Testis (tissue), 3 donors: ENCODE data around the gene ITGAE. TPM values are rescaled to one million over a fixed set of nuclear protein-coding genes. Genes with fewer than 3 reads are reported as not detected.
"Not testable (repeated sequence)": the region's sequence is repeated elsewhere in the genome, so short reads cannot be mapped to it uniquely, and the experiment has no call there.

Experiments
- DNase-seq: peaks from one replicate; pipeline ENCODE4 v3.0.0-alpha.2; 2019
- H3K27ac ChIP-seq, 2 donors: fragments of 200-600 bp; sonication (generic); one replicate each; pipeline ENCODE4 v1.5.1; 2019
- H3K27me3 ChIP-seq: fragments of 200-600 bp; sonication (generic); one replicate; pipeline ENCODE4 v1.5.1; 2019
- H3K36me3 ChIP-seq: fragments of 200-600 bp; sonication (generic); one replicate; pipeline ENCODE4 v1.5.1; 2017; ENCODE audit warnings: low read depth; ENCODE audit errors: missing control alignments
- H3K4me1 ChIP-seq: fragments of 200-600 bp; sonication (generic); one replicate; pipeline ENCODE4 v1.5.1; 2019
- H3K4me3 ChIP-seq, 2 donors: fragments of 200-600 bp; sonication (generic); one replicate each; pipeline ENCODE4 v1.5.1; 2017 to 2019
- H3K9me3 ChIP-seq: fragments of 200-600 bp; sonication (generic); one replicate; pipeline ENCODE4 v1.5.1; 2017
- POLR2A ChIP-seq: fragments of 450-650 bp; IDR thresholded peaks from one replicate; pipeline ENCODE4 v1.6.1; 2017; ENCODE audit warnings: antibody characterized with exemption, mild to moderate bottlenecking, moderate library complexity
- WGBS, 2 donors: methylation state at CpG; one replicate each; pipeline ENCODE4 v1.1.5; 2018; 5-methylcytosine and 5-hydroxymethylcytosine counted together
- intact Hi-C: fragments of 100-400 bp; cut with DNase I; formaldehyde crosslinking; loops from one replicate; pipeline ENCODE4 v1.15.1; 2023; ENCODE audit warnings: low total_unique reads
- polyA plus RNA-seq: library from polyadenylated mRNA; stranded (reverse); fragments of 350-450 nt; fragmentation: Illumina TruSeq; extraction: RNeasy Lipid Tissue Mini Kit (QIAGEN cat#74804); gene quantifications from one replicate; pipeline ENCODE4 v1.2.3, GENCODE V29; 2014; ENCODE audit warnings: low read depth, low replicate concordance; ENCODE audit not compliant: insufficient read depth
- total RNA-seq, 2 donors: library from RNA; depleted of rRNA; stranded (reverse); fragments of >200 nt; gene quantifications; one replicate each; pipeline ENCODE4 v1.2.3, GENCODE V29; 2016
- TF ChIP-seq, protein P1 (sequence below), 3 experiments: fragments of 450-650 bp in 2 of 3; fragments of 200-600 bp in 1 of 3; sonication (generic) in 1 of 3; IDR thresholded peaks; one replicate each; pipeline ENCODE4 v1.5.1; 2016 to 2019; ENCODE audit warnings: antibody characterized with exemption in 3 of 3, mild to moderate bottlenecking in 2 of 3, moderate library complexity in 1 of 3

Gene ITGAE
- total and polyA plus RNA-seq, 3 donors from 2014 or later = 13.1 to 46.7 (median 16.1) TPM

DNA sequence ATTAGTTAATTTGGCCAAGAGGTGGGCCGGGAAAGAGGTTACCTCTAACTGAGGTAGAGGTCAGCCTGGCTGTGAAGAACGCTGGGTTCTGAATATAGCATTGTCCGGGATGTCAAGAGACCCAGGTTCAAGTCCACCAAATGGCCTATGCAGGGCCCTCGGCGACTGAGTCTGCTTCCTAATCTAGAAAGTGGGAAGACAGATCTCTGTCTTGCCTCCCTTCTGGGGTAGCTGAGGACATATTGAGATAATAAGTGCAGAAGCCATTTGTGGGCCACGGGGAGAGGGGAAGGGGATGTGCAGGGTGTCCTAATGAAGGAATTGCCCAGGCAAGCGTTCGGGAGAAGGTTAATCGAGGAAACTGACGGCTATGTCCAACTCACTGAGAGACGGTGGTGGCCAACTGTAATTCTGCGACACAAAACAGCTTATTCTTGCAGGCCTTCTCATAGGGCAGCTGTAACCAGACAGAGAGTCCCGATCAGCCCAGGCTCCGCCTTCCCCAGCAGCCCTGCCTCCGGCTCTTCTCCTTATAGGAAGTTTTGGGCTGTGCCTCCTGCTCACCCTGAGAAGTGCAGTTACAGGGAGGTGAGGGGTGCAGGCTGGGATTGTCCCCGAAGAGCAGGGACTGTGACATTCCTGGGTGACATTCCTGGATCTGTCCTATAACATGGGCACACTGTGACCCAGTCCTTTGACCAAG, 61.4 kb downstream of the ITGAE start:
- Histone ChIP-seq H3K4me3 (no peak overlapping the region), H3K27ac (no peak overlapping the region), H3K4me1 (peaks cover 16% of the 10 kb centered on the region), H3K36me3 (no peaks in the 10 kb centered on the region), H3K9me3 (no peaks in the 10 kb centered on the region), H3K27me3 (no peaks in the 10 kb centered on the region)
- no peak for DNase-seq
- 90 to 92% methylated on average over 15 to 16 of the region's 16 CpGs for WGBS, 2 donors
- intact Hi-C loops = no loop called here
- no peak for TF ChIP-seq POLR2A
- TF ChIP-seq, protein P1, sequence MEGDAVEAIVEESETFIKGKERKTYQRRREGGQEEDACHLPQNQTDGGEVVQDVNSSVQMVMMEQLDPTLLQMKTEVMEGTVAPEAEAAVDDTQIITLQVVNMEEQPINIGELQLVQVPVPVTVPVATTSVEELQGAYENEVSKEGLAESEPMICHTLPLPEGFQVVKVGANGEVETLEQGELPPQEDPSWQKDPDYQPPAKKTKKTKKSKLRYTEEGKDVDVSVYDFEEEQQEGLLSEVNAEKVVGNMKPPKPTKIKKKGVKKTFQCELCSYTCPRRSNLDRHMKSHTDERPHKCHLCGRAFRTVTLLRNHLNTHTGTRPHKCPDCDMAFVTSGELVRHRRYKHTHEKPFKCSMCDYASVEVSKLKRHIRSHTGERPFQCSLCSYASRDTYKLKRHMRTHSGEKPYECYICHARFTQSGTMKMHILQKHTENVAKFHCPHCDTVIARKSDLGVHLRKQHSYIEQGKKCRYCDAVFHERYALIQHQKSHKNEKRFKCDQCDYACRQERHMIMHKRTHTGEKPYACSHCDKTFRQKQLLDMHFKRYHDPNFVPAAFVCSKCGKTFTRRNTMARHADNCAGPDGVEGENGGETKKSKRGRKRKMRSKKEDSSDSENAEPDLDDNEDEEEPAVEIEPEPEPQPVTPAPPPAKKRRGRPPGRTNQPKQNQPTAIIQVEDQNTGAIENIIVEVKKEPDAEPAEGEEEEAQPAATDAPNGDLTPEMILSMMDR (IDR thresholded peaks at IDR 0.05) = no peak

DNA sequence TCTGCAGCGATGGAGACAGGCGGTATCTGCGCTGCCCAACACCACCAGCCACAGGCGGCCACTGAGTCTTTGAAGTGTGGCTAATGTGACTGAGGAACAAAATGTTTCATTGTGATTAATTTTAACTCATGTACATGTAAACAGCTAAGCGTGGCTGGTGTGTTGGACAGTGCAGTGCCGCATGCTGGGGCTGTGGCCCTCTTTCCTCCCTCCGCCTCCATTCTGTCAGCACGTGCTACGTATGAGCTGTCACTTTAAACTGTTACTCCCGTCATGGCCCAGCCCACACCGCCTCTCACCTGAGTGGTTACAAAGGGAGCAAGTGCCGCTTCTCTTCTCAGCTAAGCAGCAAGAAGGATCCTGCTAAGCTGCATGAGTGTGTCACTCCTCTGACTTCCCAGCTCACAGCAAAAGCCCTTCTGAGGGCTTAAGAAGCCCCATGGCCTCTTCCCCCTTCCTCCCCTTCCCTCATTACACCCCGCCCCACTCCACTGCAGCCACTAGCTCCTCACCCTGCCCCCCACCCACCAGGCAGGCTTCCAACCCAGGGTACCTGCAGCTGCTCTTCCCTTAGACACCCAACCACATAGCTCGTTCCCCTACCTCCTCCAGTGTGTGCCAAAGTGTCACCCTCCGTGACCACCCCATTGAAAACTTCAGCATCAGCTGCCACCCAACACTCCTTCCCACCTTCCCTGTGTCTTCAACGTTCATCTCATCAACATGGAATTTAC, 62.3 kb downstream of the ITGAE start:
- TF ChIP-seq, protein P1 (IDR thresholded peaks at IDR 0.05) = no peak
- TF ChIP-seq POLR2A = no peak
- peaks cover 16% of the 10 kb centered on the region for H3K4me1 ChIP-seq
- no peak overlapping the region for H3K4me3 ChIP-seq
- intact Hi-C loops = no loop called here
- DNase-seq = peak; percentile 42
- H3K9me3 ChIP-seq = no peaks in the 10 kb centered on the region
- no peak overlapping the region for H3K27ac ChIP-seq
- 61 to 63% methylated on average over 14 to 16 of the region's 16 CpGs for WGBS, 2 donors
- no peaks in the 10 kb centered on the region for H3K27me3 ChIP-seq
- no peaks in the 10 kb centered on the region for H3K36me3 ChIP-seq

DNA sequence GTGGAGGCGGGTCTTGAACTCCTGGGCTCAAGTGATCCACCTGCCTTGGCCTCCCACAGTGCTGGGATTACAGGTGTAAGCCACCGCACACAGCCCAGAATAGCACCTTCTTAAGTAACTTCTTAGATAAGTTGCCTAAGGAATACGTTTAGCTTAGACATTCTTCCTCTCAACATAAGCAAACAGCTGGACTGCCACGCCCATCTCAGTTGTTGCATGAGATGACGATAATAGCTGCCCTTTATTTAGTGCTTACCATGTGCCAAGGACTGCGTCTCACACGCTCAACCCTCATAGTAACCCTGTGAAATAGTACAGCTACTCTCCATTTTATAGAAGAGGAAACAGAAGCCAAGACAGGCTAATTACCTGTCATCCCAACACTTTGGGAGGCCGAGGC, 65.5 kb downstream of the ITGAE start:
- Histone ChIP-seq H3K4me3 (no peak overlapping the region), H3K9me3 (no peaks in the 10 kb centered on the region), H3K36me3 (no peaks in the 10 kb centered on the region), H3K27me3 (no peaks in the 10 kb centered on the region), H3K27ac (no peak overlapping the region), H3K4me1 (peaks cover 23% of the 10 kb centered on the region)
- intact Hi-C loops = no loop called here
- TF ChIP-seq, protein P1 (IDR thresholded peaks at IDR 0.05) = no peak
- no peak for TF ChIP-seq POLR2A
- no peak for DNase-seq
- WGBS, 2 donors = 78 to 85% methylated on average over 8 of the region's 8 CpGs

DNA sequence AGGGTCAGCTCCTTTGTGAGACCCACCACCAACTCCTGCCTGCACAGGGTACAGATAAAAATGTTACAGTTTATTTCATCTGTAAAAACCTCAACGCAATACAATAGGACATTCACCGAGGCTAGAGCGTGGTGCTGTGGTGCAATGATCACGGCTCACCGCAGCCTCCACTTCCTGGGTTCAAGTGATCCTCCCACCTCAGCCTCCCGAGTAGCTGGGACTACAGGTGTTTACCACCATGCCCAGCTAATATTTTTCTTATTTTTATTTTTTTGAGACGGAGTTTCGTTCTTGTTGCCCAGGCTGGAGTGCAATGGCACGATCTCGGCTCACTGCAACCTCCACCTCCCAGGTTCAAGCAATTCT, 66.1 kb downstream of the ITGAE start:
- H3K36me3 ChIP-seq, H3K4me3 ChIP-seq, H3K9me3 ChIP-seq, H3K27ac ChIP-seq, H3K27me3 ChIP-seq, intact Hi-C loops: not testable (repeated sequence)
- WGBS, 2 donors = 65 to 88% methylated on average over 10 of the region's 10 CpGs
- peaks cover 23% of the 10 kb centered on the region for H3K4me1 ChIP-seq
- peak; percentile 40 for DNase-seq

DNA sequence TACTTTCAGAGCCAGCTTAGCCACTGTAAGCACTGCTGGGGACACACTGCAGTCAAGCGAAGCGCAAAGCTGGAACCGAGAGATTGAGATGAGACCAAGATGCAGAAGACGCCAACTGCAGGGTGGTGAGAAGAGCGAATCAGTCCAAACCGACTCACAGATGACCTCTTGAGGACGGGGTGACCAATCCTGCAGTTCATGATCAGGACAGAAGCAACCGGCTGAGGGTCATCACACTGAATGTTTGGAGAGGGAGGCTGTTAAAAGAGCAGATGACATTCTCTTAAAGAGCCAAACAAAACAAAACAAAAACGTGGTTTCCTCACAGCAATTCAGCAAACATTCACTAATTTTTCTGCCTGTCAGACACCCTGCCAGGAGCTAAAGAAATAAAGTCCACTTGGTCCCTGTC, 68.8 kb downstream of the ITGAE start:
- WGBS, 2 donors = 38 to 43% methylated on average over 9 of the region's 9 CpGs
- intact Hi-C loops = no loop called here
- Histone ChIP-seq H3K27me3 (no peaks in the 10 kb centered on the region), H3K4me1 (peaks cover 8% of the 10 kb centered on the region), H3K4me3 (no peak overlapping the region), H3K9me3 (no peaks in the 10 kb centered on the region), H3K27ac (no peak overlapping the region), H3K36me3 (no peaks in the 10 kb centered on the region)
- no peak for TF ChIP-seq POLR2A
- TF ChIP-seq, protein P1 (IDR thresholded peaks at IDR 0.05) = no peak
- peak; percentile 41 for DNase-seq
